HAP-1 (cell line): ENCODE results near the gene CIP2A.

Experiments
- DNase-seq, 2 experiments: peaks; one replicate each; pipeline ENCODE4 v3.0.0-alpha.2; 2016 to 2020; ENCODE audit warnings: low spot score in 2 of 2
- H3K27me3 ChIP-seq: fragments of 250-450 bp; sonication (Bioruptor Pico); 2 replicates; pipeline ENCODE4 v1.5.1; 2020; ENCODE audit warnings: low read depth, mild to moderate bottlenecking, moderate library complexity
- H3K36me3 ChIP-seq: fragments of 250-450 bp; sonication (Bioruptor Pico); replicated peaks from 2 replicates; pipeline ENCODE4 v1.5.1; 2020; ENCODE audit warnings: mild to moderate bottlenecking
- H3K4me1 ChIP-seq: fragments of 250-450 bp; sonication (Bioruptor Pico); 2 replicates; pipeline ENCODE4 v1.5.1; 2020; ENCODE audit warnings: mild to moderate bottlenecking
- H3K4me3 ChIP-seq: fragments of 250-450 bp; sonication (Bioruptor Pico); 2 replicates; pipeline ENCODE4 v1.5.1; 2020; ENCODE audit warnings: mild to moderate bottlenecking, moderate library complexity
- H3K9me3 ChIP-seq: fragments of 250-450 bp; sonication (Bioruptor Pico); 2 replicates; pipeline ENCODE4 v1.5.1; 2020; ENCODE audit warnings: mild to moderate bottlenecking, moderate library complexity
- in situ Hi-C: fragments of 300-500 bp; cut with MboI; formaldehyde crosslinking; loops from 3 replicates; pipeline ENCODE4 v1.14.3; 2020; ENCODE audit warnings: low sequenced_read_pairs, inconsistent platforms, mixed read lengths

The CIP2A gene

DNA sequence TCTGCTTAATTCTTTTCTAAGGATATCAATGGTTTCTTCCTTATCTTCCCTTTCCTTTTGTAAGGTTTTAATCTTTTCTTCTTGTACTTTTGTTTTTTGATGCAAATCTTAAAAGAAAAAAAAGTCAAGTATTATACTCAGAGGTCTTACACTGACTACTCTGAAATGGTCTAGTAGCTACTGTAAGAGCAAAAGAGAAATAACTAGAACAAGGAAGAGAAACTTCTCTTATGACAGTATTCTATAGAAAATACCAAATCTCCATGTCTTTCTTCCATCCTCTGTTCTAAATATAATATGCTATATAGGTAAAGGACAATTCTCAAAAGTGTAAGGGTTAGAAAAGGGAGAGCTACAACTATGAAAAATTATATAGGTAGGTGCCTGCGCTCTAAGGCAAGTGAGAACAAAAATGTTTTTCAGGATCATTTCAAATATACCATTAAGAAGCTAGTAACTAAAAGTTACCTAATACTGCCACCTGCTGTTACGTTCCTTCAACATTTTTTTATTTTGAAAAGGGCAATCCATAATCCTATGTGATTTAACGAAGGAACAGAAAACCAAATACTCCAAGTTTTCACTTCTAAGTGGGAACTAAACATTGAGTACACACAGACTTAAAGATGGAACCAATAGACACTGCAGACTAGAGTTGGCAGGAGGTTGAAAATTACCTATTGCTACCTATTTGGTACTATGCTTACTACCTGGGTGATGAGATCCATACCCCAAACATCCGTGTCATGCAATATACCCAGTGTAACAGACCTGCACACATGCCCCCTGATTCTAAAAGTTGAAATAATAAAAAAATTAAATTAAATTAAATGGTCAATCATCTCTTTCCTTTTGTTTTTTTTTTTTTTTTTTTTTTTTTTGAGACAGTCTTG is 36.7 kb downstream of the CIP2A start:
- no peaks in the 10 kb centered on the region for H3K27me3 ChIP-seq
- H3K4me3 ChIP-seq: no peak overlapping the region
- in situ Hi-C loops: no loop called here
- peaks cover 15% of the 10 kb centered on the region for H3K4me1 ChIP-seq
- DNase-seq: peak in 1 of 2 experiments; percentile 69
- H3K9me3 ChIP-seq: no peaks in the 10 kb centered on the region
- peaks cover 58% of the 10 kb centered on the region for H3K36me3 ChIP-seq

DNA sequence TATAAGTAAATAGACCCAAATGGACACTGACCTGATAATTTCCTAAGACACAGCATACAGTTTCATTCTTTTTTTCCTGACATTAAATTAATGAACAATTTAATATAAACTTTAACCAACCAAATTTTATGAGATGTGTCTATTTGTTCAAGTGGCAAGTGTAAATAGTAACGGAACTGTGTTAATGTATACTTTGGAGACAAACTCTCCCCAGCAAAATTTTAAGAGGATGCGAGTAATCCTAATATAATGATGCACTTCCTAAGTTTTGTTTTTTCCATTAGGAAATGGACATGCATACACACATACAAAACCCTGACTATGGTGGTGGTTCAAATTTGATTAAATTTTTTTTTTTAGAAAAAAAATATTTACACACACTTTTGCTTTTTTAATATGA is 40.4 kb downstream of the CIP2A start:
- no peaks in the 10 kb centered on the region for H3K9me3 ChIP-seq
- in situ Hi-C loops: no loop called here
- H3K36me3 ChIP-seq: peaks cover 45% of the 10 kb centered on the region
- H3K27me3 ChIP-seq: no peaks in the 10 kb centered on the region
- no peak overlapping the region for H3K4me3 ChIP-seq
- peaks cover 16% of the 10 kb centered on the region for H3K4me1 ChIP-seq
- DNase-seq: no peak

DNA sequence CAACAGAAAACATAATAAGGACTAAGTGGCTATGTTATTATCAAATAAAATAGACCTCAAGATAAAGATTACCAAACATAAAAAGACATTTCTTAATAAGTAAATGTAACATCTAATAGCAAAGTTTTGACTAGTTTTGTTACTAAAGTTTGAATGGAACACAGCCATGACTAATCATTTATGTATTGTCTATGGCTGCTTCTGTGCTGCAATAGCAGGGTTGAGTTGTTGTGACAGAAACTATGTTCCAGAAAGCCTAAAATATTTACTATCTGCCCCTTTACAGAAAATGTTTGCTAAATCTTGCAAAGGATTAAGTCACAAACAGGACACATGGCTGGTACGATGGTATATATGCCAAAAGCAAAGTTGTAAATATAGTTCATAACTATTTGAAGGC is 40.9 kb downstream of the CIP2A start:
- H3K36me3 ChIP-seq: peaks cover 47% of the 10 kb centered on the region
- DNase-seq: no peak
- in situ Hi-C loops: no loop called here
- H3K27me3 ChIP-seq: no peaks in the 10 kb centered on the region
- no peaks in the 10 kb centered on the region for H3K9me3 ChIP-seq
- H3K4me1 ChIP-seq: peaks cover 16% of the 10 kb centered on the region
- no peak overlapping the region for H3K4me3 ChIP-seq

DNA sequence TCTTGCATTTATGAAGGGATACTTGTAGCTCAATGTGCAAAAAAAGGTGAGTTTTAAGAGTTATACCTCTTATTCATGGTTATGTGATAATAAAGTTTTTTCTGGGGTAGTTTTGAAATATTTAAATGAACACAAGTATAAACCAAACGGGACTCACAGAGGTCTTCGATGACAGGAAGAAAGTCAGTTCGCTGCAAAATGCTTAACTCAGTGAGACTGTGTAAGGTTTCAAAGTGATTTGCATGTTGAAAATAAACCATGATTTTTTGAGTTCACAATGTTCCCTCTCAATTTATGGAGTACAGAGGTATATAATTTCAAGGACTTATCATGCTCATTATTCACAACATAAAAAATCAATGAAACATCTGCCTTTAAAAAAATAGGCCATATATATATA is 42.5 kb downstream of the CIP2A start:
- Histone ChIP-seq H3K27me3 (no peaks in the 10 kb centered on the region), H3K4me1 (peaks cover 13% of the 10 kb centered on the region), H3K4me3 (no peak overlapping the region), H3K9me3 (no peaks in the 10 kb centered on the region), H3K36me3 (peaks cover 36% of the 10 kb centered on the region)
- no peak for DNase-seq
- in situ Hi-C loops: no loop called here

DNA sequence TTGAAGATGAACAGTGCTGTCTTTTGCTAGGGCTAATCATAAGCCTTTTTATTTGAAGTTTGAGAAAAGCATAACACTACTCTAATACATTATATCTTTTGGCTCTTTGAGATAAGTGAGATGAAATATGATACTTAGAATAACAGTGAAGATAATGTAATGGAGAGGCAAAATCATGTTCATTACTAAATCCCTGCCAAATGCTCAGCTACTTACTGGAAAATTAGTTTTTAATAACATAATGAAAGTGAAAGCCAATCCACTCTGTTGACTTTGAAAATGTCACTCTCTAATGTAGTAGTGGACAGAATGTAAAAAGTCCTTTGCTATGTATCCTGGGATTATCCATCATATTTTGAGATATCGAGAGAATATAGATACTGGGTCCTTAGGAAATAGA is 43.0 kb downstream of the CIP2A start:
- H3K4me1 ChIP-seq: peaks cover 13% of the 10 kb centered on the region
- no peak for DNase-seq
- in situ Hi-C loops: no loop called here
- H3K9me3 ChIP-seq: no peaks in the 10 kb centered on the region
- H3K36me3 ChIP-seq: peaks cover 33% of the 10 kb centered on the region
- no peaks in the 10 kb centered on the region for H3K27me3 ChIP-seq
- no peak overlapping the region for H3K4me3 ChIP-seq

DNA sequence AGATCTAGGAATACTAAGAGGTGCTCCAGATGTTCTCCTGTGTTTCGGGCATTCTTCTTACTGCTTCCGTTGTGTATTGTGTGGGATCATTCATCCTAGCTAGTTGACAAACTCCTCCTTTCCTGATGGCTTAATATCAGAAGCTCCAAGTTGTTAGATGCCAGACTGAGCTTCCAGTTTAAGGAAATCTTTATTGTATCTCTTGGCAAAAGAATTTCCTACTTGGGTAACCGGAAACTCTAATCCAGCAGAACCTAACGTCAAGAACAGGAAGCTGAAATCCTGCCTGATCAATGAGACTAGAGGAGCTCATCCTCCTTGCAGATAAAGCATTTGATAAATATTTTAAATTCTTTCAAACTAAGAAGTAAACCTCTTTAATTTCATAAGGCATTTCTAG is 51.2 kb downstream of the CIP2A start:
- no peak for DNase-seq
- no peaks in the 10 kb centered on the region for H3K27me3 ChIP-seq
- H3K4me1 ChIP-seq: peaks cover 12% of the 10 kb centered on the region
- no peaks in the 10 kb centered on the region for H3K9me3 ChIP-seq
- in situ Hi-C loops: no loop called here
- H3K4me3 ChIP-seq: no peak overlapping the region
- H3K36me3 ChIP-seq: peaks cover 1% of the 10 kb centered on the region

DNA sequence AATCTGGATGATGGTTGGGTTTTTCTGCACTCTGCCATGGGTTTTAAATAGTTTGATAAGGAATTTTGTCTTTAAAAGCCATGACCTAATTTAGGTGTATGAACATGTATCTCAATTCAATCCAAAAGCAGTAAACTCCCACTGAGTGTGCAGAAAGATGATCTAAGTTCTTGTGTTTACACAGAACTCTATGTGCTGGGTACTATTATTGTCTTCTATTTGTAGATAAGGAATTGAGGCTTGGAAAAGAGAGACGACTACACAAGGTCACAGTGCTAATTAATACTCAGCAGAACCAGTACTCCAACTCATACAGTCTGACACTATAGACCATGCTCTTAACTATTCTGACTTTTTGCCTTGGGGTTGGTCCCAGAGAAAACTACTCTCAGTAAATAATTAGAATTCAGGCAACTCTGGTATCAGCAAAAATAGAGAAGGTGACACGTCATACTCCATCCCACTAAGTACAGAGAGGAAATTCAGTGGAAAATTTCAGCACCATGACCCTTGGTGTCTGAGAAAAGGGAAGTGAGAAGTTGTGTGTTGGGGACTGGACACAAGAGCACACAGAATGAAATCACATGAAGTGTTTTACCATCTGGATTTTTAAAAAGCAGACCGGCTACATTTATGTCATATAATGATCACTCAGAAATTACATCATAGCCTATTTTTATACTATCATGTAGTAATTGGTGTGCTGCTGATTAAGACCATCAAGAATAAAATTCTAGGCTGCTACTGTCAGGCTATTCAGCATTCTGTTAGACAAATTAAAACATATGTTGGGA is 60.6 kb downstream of the CIP2A start:
- Histone ChIP-seq H3K36me3 (no peaks in the 10 kb centered on the region), H3K27me3 (no peaks in the 10 kb centered on the region), H3K9me3 (no peaks in the 10 kb centered on the region), H3K4me1 (peaks cover 10% of the 10 kb centered on the region), H3K4me3 (no peak overlapping the region)
- in situ Hi-C loops: no loop called here
- no peak for DNase-seq

DNA sequence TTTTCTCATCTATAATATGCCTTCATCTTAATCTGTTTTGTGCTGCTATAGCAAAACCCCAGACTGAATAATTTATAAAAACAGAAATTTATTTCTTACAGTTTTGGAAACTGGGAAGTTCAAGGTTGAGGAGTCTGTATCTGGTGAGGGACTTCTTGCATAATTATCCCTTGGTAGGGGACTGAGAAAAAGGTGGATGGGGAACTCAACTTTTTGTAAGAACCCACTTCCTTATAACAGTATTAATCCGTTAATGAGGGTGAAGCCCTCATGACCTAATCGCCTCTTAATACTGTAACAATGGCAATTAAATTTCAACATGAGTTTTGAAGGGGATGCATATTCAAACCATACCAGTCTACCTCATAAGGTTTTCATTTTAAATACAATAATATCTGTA is 61.4 kb downstream of the CIP2A start:
- in situ Hi-C loops: no loop called here
- H3K4me1 ChIP-seq: peaks cover 10% of the 10 kb centered on the region
- no peaks in the 10 kb centered on the region for H3K27me3 ChIP-seq
- no peak overlapping the region for H3K4me3 ChIP-seq
- H3K36me3 ChIP-seq: no peaks in the 10 kb centered on the region
- no peak for DNase-seq
- H3K9me3 ChIP-seq: no peaks in the 10 kb centered on the region

DNA sequence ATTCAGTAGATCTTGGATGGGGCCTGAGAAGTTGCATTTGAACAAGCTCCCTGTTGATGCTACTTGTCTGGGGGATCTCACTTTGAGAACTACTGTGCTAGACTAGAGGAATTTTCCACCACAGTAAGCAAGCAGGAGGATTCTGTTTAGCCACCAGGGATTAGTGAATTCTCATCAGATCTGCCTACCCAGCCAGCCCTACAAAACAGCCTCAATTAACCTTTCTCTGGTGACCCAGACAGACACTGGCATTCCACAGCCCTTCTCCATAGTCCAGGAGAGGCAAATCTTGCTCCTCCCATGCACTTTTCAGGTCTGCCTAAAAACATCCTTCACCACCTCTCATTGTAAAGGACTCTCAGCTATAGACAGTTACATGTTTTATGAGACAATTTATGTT is 62.1 kb downstream of the CIP2A start:
- no peak overlapping the region for H3K4me3 ChIP-seq
- no peaks in the 10 kb centered on the region for H3K36me3 ChIP-seq
- no peaks in the 10 kb centered on the region for H3K9me3 ChIP-seq
- in situ Hi-C loops: no loop called here
- no peaks in the 10 kb centered on the region for H3K27me3 ChIP-seq
- peaks cover 10% of the 10 kb centered on the region for H3K4me1 ChIP-seq
- no peak for DNase-seq

DNA sequence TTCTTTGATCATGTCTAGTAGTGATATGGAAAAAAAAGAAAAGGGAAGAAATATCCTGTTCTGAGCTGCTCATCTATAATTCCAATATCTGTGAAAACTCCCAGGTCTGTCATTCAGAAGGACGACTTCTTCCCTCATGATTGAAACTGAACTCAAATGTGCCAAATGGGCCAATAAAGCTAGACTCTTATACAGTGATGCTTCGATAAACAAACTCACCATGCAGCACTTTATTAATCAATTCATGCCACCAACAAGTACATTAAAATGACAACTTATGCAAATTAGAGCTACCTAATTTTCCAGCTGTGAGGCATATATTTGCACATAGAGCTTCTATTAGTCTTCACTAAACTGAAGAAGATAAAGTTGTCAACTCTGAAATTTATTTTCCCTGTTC is 63.3 kb downstream of the CIP2A start:
- peaks cover 10% of the 10 kb centered on the region for H3K4me1 ChIP-seq
- H3K4me3 ChIP-seq: no peak overlapping the region
- in situ Hi-C loops: no loop called here
- no peaks in the 10 kb centered on the region for H3K27me3 ChIP-seq
- H3K36me3 ChIP-seq: no peaks in the 10 kb centered on the region
- no peak for DNase-seq
- H3K9me3 ChIP-seq: no peaks in the 10 kb centered on the region

DNA sequence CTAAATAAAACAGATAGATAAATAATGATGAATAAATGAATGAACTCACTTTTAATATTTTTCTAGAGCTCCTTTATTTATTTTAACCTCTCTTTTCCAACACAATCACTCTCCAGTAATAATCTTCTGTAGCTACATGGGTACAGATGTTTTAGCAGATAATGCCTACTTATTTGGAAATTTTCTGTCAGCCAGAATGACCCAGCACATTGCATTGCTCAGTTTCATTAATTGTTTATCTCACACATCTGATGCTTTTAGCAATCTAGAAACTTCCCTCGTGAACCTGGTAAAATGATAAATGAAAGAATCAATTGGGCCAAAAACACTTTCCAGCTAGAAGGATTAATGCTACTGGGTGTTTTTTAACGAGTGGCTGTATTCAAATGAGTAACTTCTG is 64.0 kb downstream of the CIP2A start:
- Histone ChIP-seq H3K4me1 (peaks cover 10% of the 10 kb centered on the region), H3K4me3 (no peak overlapping the region), H3K27me3 (no peaks in the 10 kb centered on the region), H3K9me3 (no peaks in the 10 kb centered on the region), H3K36me3 (no peaks in the 10 kb centered on the region)
- DNase-seq: no peak
- in situ Hi-C loops: no loop called here

DNA sequence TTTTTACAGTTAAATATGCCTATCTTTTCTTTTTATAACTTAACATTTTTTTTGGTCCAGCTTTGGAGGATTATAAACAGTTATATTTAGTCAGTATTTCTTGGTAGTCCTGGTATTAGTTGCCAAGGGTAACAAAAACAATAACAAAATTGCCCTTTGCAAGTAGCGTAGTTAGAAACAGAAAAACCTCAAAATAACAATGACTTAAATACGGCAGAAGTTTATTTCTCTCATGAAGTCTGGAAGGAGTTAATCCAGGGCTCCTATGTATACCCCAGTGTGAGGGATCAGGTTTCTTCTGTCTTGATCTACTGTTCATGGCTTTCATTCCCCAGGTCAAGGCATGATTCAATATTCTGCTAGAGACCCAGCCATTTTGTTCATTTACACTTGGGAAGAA is 64.7 kb downstream of the CIP2A start:
- H3K9me3 ChIP-seq: no peaks in the 10 kb centered on the region
- H3K27me3 ChIP-seq: no peaks in the 10 kb centered on the region
- no peak overlapping the region for H3K4me3 ChIP-seq
- in situ Hi-C loops: no loop called here
- H3K36me3 ChIP-seq: no peaks in the 10 kb centered on the region
- peak; percentile 12 to 63 for DNase-seq
- H3K4me1 ChIP-seq: peaks cover 15% of the 10 kb centered on the region

DNA sequence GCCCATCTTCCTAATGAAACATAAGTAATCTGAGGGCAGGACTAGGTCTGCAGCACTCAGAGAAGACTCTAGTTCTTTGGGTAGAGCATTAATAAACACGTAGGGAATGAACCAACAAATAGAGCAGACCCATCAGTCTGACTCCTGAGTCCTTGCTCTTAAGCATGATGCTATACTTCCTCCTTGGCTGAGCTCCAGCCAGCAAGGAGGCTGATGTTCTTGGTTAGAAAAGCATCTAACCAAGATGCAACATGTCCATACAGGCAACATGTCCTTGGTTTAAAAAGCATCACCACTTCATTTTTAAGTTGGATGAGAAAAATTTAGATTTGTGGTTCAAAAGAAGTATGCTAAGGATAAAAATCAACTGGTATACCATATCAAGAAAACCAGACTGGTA is 70.3 kb downstream of the CIP2A start:
- Histone ChIP-seq H3K4me3 (no peak overlapping the region), H3K4me1 (peaks cover 11% of the 10 kb centered on the region), H3K36me3 (no peaks in the 10 kb centered on the region), H3K27me3 (no peaks in the 10 kb centered on the region), H3K9me3 (no peaks in the 10 kb centered on the region)
- in situ Hi-C loops: no loop called here
- no peak for DNase-seq

DNA sequence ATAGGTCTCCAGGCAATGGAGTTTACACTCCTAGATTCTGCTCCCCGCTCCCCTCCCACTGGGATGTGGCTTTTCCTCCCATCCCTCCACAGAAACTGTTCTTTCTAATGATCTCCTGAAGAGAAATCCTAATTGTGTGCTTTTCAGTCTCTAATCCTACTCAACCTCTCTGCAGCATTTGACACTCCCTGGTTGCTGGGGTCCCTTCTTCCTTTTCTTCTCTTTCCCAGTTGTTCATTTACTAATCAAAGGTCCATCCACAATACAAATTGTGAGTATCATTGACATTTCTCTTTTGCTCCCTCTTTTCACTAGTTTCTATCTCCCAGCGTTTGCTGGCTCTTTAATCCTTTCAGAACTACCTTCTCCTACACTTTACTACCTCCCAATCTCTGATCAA is 72.4 kb downstream of the CIP2A start:
- Histone ChIP-seq H3K36me3 (no peaks in the 10 kb centered on the region), H3K4me1 (peaks cover 10% of the 10 kb centered on the region), H3K4me3 (no peak overlapping the region), H3K9me3 (no peaks in the 10 kb centered on the region), H3K27me3 (no peaks in the 10 kb centered on the region)
- in situ Hi-C loops: no loop called here
- DNase-seq: no peak
